NCI-H1105 (cell line): ENCODE measurements around the gene CARD19.
A peak's percentile ranks its signal among the peaks of the same experiment; 100 is the strongest.

ENCODE experiments used
- DNase-seq: peaks from one replicate; lab custom pipeline; 2025; lab: John Stamatoyannopoulos, UW

Gene CARD19

DNA sequence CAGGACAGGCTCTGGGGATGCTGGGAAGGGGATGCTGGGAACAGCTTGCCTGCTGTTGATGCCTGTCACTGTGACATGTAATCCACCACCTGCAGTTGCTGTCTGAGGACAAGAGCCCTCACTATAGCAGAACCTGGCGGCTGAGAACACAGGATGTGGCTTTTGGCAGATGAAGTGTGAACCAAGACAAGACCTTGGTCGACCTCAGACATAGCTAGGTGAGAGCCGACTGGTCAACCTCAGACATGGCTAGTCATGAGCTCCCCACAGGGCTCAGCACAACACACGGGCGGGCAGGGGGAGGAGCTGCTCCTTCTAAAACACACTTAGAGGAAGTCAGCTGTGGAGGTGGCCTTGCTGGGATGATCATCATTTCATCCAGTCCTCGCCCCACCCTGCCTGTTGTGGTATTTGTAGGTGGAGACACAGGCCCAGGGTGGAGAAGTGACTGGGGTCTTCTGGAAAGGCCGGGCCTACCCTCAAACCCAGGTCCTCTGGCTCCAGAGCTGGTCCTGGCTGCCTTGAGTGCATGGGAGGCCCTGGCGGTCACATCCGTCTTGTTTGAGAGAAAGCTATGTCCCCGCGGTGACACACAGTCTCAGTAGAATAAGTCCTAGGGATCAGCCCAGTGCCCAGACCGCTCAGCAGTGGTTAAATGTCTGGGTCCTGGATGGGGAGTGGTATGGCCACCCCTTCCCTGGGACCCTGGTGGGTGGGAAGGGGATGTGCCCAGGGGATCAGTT is 31.5 kb upstream of the CARD19 start:
- no peak for DNase-seq

DNA sequence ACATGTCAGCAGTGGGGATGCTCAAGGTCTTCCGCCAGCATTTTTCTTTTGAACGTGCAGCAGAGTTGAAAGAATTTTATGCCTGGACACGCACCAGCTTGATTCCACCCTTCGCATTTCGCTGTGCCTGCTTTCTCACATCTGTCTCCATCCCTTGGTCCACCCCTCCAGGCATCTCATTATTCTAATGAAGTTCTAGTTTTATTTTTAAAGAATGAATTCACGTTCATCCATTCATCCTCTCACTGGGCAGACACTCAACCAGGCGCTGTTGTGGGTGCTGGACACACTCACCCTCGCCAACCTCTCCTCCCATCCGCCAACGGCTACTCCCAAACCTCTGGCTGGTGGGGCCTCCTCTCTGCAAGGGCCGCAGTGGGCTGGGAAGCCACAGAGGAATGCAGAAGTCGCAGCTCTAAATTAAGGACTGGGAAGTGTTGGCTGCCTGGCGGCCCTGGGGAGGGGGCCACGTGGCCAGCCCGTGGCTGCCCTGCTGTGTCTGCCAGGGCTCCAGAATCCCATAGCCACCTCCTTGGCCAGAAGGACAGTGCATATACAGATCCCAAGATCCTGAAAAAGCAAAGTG is 30.8 kb upstream of the CARD19 start:
- DNase-seq = no peak

DNA sequence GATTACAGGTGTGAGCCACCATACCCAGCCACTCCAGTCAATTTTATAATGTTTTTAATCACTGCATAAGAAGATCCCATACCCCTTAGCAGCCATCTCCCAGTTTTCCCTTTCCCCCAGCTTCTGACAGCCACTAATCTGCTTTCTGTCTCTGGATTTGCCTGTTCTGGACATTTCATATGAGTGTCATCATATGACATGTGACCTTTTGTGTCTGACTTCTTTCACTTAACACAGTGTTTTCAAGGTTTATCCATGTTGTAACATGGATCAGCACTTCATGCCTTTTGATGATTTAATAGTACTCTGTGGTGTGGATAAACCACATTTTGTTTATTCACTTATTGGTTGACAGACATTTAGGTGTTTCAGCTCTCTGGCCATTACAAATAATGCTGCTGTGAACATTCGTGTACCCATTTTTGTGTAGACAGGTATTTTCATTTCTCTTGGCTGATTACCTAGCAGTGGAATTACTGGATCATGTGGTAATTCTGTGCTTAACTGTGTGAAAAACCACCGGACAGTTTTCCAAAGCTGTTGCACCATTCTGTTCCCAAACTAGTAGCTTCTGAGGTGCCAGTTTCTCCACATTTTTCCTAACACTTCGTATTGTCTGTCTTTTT is 28.9 kb upstream of the CARD19 start:
- DNase-seq = no peak

DNA sequence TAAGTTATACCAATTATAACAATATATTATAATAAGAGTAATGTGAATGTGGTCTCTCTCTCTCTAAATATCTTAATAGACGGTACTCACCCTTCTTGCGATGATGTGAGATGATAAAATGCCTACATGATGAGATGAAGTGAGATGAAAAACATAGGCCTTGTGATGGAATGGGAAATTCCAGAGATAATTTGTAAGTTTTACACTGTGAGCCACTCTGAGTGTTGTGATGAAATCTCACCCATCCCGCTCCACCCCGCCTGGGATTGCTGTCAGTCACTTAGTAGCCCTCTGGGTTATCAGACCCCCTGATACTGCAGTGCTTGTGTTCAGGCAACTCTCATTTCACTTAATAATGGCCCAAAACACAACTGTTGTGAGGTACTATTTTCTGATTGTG is 27.1 kb upstream of the CARD19 start:
- no peak for DNase-seq

GRCh38 chr9:93071464-93071863 is 24.6 kb upstream of the CARD19 start:
- no peak for DNase-seq

DNA sequence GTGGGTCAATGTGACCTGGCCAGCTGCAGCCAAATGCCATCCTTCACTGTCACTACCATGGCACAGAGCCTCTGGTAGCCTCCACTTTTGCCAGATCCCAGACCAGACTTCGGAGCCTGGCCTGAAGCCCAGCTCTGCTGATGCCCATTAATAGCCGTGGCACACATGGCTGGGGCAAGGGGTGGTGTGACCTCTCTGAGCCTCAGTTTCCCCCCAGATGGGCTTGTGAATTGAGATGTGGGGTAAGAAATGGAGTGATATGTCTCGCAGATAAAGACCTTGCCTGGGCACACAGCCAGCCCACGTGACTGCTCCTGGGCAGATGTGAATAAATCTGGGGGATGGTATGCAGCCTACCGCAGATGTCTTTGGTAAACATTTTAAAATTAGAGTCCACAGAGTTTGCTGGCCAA is 23.6 kb upstream of the CARD19 start:
- peak; percentile 10 for DNase-seq

GRCh38 chr9:93076101-93076791 is 19.8 kb upstream of the CARD19 start:
- no peak for DNase-seq

- DNase-seq = no peak
Observed at GRCh38 chr9:93076792-93077128, 19.3 kb upstream of the CARD19 start.

GRCh38 chr9:93077367-93077766 is 18.6 kb upstream of the CARD19 start:
- DNase-seq = no peak

DNA sequence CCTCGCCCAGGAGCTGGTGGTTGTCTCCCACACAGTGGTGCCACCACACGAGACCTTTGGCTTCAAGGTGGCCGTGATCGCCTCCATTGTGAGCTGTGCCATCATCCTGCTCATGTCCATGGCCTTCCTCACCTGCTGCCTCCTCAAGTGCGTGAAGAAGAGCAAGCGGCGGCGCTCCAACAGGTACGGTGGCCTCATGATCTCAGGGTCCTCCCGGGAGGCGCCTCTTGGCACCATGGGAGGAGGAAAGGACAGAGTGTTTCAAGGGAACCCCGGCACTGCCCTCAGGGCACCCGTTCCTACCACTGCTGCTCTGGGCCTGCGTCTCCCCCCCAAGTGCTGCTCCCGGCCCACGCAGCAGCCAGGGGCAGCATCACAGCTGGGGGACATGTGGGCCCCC is 18.2 kb upstream of the CARD19 start:
- DNase-seq = no peak

- no peak for DNase-seq
Observed at GRCh38 chr9:93079371-93079770, 16.6 kb upstream of the CARD19 start.

- DNase-seq = no peak
Observed at GRCh38 chr9:93080406-93080805, 15.6 kb upstream of the CARD19 start.

GRCh38 chr9:93081081-93081529 is 14.9 kb upstream of the CARD19 start:
- DNase-seq = no peak

DNA sequence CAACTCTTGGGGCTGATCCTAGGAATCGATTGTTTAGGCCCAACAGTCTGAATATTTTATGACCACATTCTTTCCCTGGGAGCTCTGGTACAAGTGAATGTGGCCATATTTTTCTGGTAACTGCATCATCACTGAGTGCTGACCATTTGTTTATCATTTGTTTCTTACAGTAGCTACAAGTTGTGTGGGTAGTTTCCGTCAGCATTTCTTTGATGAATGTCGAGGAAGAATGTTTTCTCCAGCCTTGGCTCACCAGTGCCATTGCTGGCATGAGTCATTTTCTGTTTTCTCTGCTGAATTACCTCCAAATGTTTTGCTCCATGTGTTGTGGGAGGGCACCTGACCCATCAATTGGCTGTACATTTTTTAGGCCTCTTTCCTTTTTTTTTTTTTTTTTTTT is 14.1 kb upstream of the CARD19 start:
- no peak for DNase-seq

GRCh38 chr9:93082841-93083411 is 13.1 kb upstream of the CARD19 start:
- no peak for DNase-seq

DNA sequence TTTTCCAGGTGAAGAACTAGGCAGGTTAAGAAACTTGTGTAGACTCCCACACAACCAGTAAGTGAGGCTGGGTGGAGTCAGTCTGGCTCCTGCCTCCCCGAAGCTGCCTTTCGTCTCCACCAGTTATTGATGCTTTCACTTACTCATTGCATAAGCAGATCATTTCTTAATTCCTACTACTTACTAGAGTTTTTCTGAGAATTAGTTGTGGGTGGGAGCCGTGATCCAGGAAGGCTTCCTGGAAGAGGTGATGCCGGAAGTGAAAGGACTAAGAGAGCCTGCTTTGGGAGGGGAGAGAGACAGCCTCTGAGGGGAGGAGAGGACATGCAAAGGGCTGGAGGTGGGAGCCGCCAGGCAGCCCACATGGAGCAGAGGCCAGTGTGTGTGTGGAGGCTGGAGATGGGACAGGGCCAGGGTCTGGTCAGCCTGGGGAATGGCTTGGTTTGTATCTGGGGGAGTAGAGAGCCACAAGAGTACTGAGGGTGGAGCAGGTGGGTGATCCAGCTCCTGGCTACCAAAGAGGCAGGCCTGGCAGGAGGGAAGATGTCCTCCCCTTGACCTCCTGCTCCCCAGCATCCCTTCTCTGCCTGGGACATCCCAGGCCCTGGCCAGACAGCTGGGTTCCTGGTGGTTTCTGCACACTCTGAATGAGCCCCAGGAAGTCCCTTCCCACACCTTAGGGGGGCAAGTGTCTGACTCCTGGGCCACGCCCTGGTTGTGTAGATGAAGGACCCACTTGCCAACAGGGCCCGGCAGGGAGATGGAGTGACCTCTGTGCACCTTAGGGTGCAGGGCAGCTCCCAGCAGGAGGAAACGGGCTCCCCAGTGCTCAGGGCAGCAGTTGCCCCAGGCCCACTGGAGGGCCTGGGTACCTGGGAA is 12.2 kb upstream of the CARD19 start:
- no peak for DNase-seq

GRCh38 chr9:93084471-93084881 is 11.5 kb upstream of the CARD19 start:
- no peak for DNase-seq

- no peak for DNase-seq
Observed at GRCh38 chr9:93085676-93086075, 10.3 kb upstream of the CARD19 start.

DNA sequence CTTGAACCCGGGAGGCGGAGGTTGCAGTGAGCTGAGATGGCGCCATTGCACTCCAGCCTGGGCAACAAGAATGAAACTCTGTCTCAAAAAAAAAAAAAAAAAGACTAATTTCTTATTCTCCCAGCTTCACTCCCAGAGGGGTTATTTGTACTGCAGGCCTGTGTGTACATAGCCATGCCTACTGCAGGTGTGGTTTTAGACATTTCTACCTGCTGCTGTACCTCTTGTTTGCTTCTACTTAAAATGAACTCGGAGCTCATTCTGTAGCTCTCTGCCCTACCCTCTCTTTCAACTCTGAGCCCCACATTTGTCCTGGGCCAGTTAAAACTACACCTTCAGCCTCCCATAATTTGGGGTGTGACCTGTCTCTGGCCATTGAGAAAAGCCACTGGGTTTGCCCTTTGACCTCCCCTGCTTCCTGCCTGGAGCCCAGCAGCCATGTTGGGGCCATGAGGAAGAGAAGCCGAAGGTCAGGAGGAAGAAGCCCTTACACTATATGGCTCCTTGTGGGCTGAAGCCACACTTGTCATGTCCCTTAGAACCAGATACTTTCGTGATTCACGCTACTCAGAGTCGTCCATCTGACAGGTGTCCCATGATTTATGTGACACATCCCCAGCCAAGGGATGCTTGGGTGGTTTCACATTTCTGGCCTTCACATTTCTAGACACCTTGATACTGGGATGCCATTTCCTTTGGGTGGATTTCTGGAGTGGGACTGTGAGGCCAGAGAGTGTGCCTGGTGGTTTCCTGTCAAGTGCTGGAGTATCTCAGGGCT is 9.4 kb upstream of the CARD19 start:
- DNase-seq = no peak

GRCh38 chr9:93087971-93088655 is 7.9 kb upstream of the CARD19 start:
- no peak for DNase-seq
